LHCN-M2 (cell line): ENCODE data around the gene GMPPA. TPM values are rescaled to one million over a fixed set of nuclear protein-coding genes. Genes with fewer than 3 reads are reported as not detected.

ENCODE experiments used
- DNase-seq: peaks from one replicate; pipeline ENCODE4 v3.0.0-alpha.2; 2012; ENCODE audit warnings: low read depth
- total RNA-seq: library from RNA; depleted of rRNA; stranded (reverse); fragments of >200 nt; gene quantifications from 2 replicates; pipeline ENCODE4 v1.2.3, GENCODE V29; 2014

GMPPA gene
- total RNA-seq, 1 experiment from 2014 or later = 65.7 TPM

DNA sequence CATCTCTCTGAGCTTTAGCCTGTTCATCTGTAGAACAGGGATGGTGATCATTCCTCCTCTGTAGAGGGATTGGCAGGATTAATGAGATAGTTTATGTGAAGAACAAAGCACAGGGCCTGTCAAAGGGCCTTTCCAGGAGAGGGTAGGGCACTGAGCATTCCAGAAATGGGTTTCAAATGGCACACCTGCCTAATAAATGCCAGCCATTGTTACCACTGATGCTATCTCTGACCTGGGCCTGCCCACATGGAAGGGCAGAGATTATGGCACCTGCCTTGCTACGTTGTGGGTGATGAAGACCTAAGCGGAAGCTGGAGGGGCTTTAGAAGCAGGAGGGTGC, 31.0 kb upstream of the GMPPA start:
- DNase-seq = no peak

- DNase-seq = no peak
These were observed 30.1 kb upstream of the GMPPA start for GRCh38 chr2:219468410-219469185.

DNA sequence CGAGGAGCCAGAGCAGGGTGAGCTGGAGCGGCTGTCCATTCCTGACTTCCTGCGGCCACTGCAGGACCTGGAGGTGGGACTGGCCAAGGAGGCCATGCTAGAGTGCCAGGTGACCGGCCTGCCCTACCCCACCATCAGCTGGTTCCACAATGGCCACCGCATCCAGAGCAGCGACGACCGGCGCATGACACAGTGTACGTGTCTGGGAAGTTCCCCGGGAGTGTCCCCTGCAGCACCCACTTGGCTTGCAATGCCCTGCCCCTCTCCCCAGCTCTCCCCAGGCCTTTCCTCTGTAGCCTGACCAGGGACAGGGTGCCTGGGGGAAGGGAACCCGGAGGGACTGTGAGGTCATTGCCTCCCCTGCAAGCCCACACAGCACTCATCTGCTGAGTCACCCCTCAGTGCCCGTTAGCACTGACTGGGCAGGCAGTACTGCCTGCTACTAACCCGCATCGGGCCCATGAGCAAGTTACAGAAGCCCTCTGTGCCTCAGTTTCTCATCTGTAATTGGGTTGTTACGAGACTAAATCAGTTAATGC, 29.4 kb upstream of the GMPPA start:
- DNase-seq = peak; percentile 63

DNA sequence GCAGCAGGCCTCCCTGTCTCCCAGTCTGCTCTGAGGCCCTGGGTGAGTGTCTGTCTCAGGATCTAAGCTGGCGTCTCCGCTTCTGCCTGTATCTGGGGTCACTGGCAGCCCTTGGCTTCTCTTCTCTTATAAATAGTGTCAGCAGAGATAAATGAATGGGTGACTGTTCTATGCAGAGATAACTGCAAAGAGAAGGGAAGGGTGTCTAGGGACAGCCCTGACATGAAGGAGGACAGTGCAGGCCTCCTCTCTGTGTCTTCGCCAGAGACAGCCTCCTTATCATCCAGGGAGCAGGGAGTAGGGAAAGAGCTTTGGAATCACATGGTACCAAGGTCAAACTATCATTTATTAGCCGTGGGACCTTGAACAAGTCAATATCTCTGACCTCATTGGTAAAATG, 28.3 kb upstream of the GMPPA start:
- DNase-seq = no peak

DNA sequence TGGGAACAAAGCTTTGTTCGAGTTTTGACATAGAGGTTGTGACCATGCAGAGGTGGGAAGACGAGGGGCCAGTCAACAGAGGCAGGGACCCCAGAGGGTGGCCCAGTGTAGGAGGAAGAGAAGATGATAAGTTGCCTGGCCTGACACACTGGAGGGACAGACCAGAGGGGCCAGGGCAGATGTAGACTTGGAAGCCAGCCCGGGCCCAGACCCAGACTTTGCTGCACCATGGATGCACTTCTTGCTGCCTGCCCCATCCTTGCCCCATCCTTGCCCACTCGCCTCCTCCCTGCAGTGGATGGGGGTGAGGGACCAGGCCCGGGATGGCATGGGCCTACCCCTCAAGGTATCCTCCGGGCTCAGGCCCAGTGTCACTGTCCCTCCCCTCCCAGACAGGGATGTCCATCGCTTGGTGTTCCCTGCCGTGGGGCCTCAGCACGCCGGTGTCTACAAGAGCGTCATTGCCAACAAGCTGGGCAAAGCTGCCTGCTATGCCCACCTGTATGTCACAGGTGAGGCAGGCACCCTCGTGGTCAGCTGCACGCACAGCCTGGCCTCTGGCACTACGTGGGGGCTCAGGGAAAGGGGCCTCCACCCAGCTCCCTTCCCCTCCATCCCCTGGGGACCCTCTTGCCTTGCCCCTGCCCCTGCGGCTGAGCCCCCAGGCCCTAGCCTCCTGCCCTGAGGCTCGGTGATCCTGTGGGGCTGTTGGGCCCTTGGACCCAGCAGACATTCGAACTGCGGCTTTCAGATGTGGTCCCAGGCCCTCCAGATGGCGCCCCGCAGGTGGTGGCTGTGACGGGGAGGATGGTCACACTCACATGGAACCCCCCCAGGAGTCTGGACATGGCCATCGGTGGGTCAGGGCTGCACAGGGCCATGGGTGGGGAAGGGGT, 27.0 kb upstream of the GMPPA start:
- no peak for DNase-seq

GRCh38 chr2:219472629-219473187, 26.0 kb upstream of the GMPPA start:
- DNase-seq = no peak

DNA sequence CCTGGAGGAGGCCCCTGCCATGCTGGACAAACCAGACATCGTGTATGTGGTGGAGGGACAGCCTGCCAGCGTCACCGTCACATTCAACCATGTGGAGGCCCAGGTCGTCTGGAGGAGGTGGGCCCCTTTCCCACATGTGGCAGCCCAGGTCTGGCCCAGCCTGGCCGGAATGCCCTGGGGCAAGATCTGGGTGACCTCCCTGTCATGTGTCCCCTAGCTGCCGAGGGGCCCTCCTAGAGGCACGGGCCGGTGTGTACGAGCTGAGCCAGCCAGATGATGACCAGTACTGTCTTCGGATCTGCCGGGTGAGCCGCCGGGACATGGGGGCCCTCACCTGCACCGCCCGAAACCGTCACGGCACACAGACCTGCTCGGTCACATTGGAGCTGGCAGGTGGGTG, 25.2 kb upstream of the GMPPA start:
- DNase-seq = no peak

GRCh38 chr2:219474285-219475060, 24.2 kb upstream of the GMPPA start:
- no peak for DNase-seq

GRCh38 chr2:219475278-219475677, 23.4 kb upstream of the GMPPA start:
- DNase-seq = no peak

DNA sequence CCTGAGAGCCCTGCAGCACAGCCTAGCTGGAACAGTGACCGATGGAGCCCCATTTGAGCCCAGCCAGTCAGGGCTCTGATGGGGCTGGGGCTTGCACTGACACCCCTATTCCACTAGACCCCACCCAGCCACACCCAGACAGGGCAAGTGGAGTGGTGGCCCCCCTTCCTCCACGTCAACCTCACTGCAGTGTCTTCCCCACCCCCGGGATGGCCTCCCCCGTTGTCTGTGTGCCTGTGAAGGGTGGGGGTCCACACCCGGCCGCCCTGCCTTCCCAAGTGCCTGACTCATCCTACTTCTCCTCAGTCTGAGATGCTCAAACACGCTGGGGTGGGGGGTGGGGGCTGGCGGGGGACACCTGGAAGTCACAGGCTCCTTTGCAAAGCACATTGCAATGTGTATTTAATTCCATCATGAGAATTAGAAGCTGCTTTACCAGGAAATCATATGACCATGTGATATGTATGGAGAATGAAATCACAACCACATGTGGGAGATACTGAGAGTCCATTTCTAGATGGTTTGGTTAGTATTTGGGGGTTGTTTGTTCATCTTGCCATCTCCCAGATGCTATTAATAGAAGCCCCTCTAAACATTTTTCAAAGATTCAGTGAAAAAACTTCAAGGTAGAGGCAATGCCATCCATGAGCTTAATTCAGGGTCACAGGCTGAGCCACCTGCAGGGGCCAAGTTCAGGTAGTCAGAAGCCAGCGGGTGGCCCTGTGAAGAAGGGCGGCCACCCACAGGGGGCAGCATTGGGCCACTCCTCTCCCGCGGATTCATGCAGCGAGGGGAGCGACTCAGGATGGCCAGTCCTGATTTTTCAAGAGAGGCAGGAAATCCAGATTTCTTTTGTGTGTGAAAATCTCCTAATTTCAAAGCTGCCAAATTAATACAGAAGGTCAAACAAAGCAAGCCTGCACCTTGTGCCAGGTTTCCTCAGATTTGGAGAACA, 22.7 kb upstream of the GMPPA start:
- peak; percentile 34 for DNase-seq

DNA sequence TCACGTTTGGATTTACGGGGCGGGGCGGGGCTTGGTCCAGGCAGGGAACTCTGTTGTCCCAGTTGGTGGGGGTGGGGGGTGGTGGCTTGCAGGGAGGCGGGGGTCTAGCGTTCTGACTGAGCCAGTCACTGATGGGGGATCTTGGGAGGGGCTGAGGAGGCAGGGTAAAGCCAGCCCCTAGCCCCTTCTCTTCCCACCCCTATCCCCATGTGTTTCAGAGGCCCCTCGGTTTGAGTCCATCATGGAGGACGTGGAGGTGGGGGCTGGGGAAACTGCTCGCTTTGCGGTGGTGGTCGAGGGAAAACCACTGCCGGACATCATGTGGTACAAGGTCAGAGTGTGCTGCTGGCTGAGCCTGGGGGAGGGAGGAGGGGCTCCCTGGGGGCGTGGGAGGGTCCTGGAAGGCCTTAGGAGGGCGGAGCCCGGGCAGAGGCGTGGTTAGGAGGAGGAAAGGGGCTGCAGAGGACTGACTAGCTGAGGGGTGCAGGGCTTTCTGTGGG, 22.0 kb upstream of the GMPPA start:
- DNase-seq = no peak

DNA sequence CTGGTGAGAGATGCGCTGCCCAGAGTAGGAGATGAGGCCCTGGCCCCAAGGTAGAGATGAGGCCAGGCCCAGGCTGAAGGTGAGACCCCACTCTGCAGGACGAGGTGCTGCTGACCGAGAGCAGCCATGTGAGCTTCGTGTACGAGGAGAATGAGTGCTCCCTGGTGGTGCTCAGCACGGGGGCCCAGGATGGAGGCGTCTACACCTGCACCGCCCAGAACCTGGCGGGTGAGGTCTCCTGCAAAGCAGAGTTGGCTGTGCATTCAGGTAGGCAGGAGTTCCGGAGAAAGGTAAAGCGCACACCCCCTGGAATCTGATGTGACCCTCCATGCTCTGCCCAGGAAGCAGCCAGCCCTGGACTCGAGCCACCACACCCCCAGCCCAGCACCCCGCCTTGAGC, 21.5 kb upstream of the GMPPA start:
- no peak for DNase-seq

- DNase-seq = no peak
These were observed 20.9 kb upstream of the GMPPA start for GRCh38 chr2:219477815-219478214.

DNA sequence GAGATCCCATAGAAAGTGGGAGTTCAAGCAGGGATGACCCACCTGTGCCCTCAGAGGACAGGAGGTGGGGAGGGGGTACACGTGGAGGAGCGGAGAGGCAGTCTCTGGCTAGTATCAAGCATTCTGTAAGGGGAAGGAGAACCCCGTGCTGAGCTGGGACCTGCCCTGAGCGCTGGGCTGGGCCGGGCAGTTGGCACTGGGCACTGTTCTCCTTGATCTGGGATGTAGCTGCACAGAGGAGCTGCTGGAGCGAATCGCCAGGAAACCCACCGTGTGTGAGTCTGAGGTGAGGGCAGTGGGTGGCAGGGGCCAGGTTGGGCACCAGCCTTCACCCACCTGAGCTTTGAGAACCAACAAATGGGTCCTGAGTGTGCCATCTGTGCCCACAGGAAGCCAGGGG, 19.8 kb upstream of the GMPPA start:
- no peak for DNase-seq

- no peak for DNase-seq
These were observed 18.7 kb upstream of the GMPPA start for GRCh38 chr2:219480004-219480403.

DNA sequence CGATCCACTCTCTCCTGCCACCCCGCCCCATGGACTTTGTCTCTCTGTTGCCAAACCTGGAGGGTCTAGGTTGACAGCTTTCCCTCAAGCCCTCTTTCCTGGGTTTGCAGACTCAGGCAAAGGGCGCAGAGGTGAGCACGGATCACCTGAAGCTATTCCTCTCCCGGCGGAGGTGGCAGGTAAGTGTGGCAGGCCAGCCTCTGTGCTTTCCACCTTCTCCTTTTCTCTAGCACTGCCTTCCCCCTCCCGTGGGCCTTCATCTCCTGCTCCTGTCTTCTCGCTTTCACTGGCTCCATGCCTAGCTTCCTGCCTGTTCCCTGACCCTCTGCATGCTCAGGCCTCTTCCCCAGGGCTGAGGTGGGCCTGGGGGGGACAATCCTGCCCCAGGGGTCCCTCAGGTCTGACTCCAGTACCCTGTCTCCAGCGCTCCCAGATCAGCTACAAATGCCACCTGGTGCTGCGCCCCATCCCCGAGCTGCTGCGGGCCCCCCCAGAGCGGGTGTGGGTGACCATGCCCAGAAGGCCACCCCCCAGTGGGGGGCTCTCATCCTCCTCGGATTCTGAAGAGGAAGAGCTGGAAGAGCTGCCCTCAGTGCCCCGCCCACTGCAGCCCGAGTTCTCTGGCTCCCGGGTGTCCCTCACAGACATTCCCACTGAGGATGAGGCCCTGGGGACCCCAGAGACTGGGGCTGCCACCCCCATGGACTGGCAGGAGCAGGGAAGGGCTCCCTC, 15.9 kb upstream of the GMPPA start:
- DNase-seq = no peak

- DNase-seq = no peak
These were observed 15.0 kb upstream of the GMPPA start for GRCh38 chr2:219483451-219484342.
